GM10847 (cell line): ENCODE measurements around the gene CHST3.

Experiments
- POLR2A ChIP-seq: IDR thresholded peaks from 2 replicates; pipeline ENCODE4 v1.6.1; 2011; ENCODE audit not compliant: insufficient read length; ENCODE audit errors: extremely low read depth

CHST3 gene

GRCh38 chr10:72059843-72060822, 95.9 kb downstream of the CHST3 start:
- TF ChIP-seq POLR2A = no peak

DNA sequence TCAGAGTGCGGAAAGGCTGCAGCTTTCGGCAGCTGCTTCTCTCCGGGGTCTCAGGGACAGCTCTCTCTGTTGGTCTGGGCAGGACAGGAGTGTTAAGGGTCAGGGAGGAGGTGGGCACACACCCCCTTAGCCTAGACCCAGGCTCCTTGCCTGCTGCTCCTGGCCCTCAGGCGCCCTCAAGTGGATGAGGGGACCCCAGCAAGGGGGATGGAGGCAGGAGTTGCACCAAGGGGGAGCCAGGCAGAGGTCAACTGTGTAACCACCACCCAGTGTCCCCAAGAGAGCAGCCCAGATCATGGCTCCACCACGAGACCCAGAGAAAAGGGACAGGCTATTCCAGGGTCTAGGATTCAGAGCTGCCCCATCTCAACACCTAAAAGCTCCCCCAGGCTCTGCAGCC, 97.3 kb downstream of the CHST3 start:
- TF ChIP-seq POLR2A = no peak

DNA sequence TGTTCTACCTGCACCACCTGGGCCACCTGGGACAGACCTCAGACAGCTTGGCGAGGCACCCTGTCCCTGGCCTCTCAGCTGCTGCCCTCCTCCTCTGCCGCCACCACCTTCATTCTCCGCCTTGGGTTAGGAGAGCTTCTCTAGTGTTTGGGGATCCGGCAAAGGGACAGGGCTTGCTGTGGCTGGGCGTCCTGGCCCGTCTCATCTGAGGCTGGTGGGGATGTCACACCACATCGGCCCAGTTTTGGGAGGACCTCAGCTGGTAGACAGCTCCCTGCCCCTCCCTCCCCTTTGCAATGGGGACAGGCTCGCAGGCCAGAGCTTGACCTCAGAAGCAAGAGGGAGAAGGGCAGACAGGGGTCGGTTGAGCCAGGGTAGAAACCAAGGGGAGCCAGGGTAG, 97.7 kb downstream of the CHST3 start:
- TF ChIP-seq POLR2A = no peak

- no peak for TF ChIP-seq POLR2A
Measured at GRCh38 chr10:72062382-72062781, 98.2 kb downstream of the CHST3 start.
